ENCODE results near the gene ADD3.
A peak's percentile ranks its signal among the peaks of the same experiment; 100 is the strongest.
"Not testable (repeated sequence)": the region's sequence is repeated elsewhere in the genome, so short reads cannot be mapped to it uniquely, and the experiment has no call there.

The ADD3 gene

DNA sequence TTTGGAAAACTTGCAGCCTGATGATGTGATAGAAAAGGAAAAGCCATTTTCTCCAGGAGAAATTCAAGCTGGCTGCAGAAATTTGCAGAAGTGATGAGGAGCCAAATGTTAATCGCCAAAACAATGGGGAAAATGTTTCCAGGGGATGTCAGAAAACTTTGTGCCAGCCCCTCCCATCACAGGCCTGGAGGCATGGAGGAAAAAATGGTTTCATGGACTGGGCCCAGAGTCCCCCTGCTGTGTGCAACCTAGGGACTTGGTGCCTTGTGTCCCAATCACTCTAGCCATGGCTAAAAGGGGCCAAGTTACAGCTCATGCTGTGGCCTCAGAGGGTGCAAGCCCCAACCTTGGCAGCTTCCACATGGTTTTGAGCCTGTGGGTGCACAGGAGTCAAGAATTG, 41.0 kb downstream of the ADD3 start:
- Mint-ChIP-seq H3K4me1 (ENCODE audit: low read depth) (peaks cover 40% of the 10 kb centered on the region), H3K27me3 (ENCODE audit: low read depth) (no peaks in the 10 kb centered on the region), H3K36me3 (ENCODE audit: low read depth) (peaks cover 46% of the 10 kb centered on the region), H3K27ac (no peak overlapping the region), H3K9me3 (peaks cover 20% of the 10 kb centered on the region), H3K4me3 (no peak overlapping the region)

DNA sequence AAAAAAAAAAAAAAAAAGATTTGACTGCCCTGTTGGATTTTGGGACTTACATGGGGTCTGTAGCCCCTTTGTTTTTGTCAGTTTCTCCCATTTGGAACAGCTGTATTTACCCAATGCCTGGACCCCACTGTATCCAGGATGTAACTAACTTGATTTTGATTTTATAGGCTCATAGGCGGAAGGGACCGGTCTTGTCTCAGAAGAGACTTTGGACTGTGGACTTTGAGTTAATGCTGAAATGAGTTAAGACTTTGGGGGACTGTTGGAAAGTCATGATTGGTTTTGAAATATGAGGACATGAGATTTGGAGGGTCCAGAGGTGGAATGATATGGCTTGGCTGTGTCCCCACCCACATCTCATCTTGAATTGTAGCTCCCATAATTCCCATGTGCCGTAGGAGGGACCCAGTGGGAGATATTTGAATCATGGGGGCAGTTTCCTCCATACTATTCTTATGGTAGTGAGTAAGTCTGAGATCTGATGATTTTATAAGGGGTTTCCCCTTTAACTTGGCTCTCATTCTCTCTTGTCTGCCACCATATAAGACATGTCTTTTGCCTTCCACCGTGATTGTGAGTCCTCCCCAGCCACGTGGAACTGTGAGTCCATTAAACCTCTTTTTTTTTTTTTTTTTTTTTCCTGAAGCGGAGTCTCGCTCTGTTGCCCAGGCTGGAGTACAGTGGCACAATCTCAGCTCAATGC, 42.3 kb downstream of the ADD3 start:
- Mint-ChIP-seq H3K36me3 (ENCODE audit: low read depth) (peaks cover 43% of the 10 kb centered on the region), H3K4me1 (ENCODE audit: low read depth) (peaks cover 34% of the 10 kb centered on the region), H3K9me3 (peaks cover 20% of the 10 kb centered on the region)
- H3K27ac Mint-ChIP-seq; H3K27me3 Mint-ChIP-seq (ENCODE audit: low read depth); H3K4me3 Mint-ChIP-seq: not testable (repeated sequence)

DNA sequence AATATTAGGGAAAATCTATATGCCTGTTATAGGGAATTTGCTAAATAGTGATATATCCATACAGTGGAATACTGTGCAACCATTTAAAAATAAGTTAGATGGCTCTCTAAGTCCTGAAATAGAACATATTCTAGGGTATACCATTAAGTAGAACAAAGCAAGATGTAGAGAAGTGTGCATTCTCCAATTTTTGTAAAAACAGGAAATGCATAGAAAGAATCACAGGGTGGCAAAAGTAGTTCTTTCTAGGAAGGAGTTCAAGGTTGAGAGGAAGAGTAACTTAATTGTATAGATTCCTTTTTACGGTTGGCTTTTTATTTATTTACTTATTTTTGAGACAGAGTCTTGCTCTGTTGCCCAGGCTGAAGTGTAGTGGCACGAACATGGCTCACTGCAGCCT, 43.7 kb downstream of the ADD3 start:
- Mint-ChIP-seq H3K9me3 (peaks cover 20% of the 10 kb centered on the region), H3K4me3 (no peak overlapping the region), H3K27me3 (ENCODE audit: low read depth) (no peaks in the 10 kb centered on the region), H3K27ac (no peak overlapping the region), H3K4me1 (ENCODE audit: low read depth) (peaks cover 41% of the 10 kb centered on the region), H3K36me3 (ENCODE audit: low read depth) (peaks cover 40% of the 10 kb centered on the region)

DNA sequence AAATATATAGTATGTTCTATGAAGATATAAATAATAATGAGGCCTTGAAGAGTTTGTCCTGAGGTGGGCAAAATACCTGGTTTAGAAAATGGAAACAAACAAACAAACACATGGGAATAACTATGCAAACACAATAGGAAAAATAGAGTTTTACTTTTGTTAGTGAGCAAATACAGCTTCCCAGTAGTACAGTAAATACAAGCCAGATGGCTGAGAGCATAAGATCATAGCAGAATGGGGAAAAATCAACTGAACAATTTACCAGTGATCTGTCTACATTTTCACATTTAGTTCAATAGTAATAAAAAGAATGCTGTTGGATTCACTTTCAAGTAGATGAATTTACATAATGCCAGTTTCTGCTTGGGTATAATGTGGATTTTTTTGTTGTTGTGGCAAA, 45.1 kb downstream of the ADD3 start:
- H3K27ac Mint-ChIP-seq = no peak overlapping the region
- H3K36me3 Mint-ChIP-seq (ENCODE audit: low read depth) = peaks cover 30% of the 10 kb centered on the region
- H3K9me3 Mint-ChIP-seq = peaks cover 12% of the 10 kb centered on the region
- no peak overlapping the region for H3K4me3 Mint-ChIP-seq
- H3K4me1 Mint-ChIP-seq (ENCODE audit: low read depth) = peaks cover 48% of the 10 kb centered on the region
- H3K27me3 Mint-ChIP-seq (ENCODE audit: low read depth) = no peaks in the 10 kb centered on the region

DNA sequence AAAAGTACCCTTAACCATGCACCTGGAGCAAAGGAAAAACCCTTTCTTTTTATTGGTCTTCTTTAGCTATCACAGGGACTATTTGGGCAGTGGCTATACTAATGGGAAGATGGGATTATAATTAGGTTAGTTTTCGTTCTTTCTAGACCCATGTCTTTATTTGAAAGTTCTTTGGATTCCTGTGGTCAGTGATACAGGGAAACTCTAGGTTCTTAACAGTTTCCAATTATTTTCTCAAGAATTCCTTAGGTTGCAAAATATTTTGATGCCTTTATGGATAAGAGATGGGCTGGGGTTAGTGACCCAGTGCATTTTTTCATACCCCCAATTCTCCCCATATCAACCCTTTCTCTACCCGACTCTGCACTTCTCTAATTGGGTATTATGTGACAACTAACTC, 49.0 kb downstream of the ADD3 start:
- H3K9me3 Mint-ChIP-seq = no peaks in the 10 kb centered on the region
- peaks cover 56% of the 10 kb centered on the region for H3K4me1 Mint-ChIP-seq (ENCODE audit: low read depth)
- peaks cover 8% of the 10 kb centered on the region for H3K36me3 Mint-ChIP-seq (ENCODE audit: low read depth)
- H3K4me3 Mint-ChIP-seq = no peak overlapping the region
- no peak overlapping the region for H3K27ac Mint-ChIP-seq
- H3K27me3 Mint-ChIP-seq (ENCODE audit: low read depth) = no peaks in the 10 kb centered on the region

DNA sequence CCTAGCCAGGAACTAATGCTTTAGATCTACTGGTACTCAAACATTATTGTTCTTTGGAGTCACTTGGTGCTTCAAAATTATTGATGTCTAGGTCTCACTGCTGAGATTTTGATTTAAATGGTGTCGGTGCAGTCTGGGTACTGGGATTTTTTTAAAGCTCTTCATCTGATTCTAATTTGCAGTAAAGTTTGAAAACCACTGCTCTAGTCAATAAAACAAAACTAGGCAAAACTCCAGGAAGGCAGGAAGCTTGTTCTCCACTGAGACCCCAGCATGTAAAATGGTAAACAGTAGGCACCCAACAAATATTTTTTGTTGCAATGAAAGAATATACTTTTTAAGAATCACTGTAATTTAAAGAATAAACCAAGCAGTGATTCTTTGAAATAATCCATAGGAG, 49.7 kb downstream of the ADD3 start:
- peaks cover 8% of the 10 kb centered on the region for H3K36me3 Mint-ChIP-seq (ENCODE audit: low read depth)

DNA sequence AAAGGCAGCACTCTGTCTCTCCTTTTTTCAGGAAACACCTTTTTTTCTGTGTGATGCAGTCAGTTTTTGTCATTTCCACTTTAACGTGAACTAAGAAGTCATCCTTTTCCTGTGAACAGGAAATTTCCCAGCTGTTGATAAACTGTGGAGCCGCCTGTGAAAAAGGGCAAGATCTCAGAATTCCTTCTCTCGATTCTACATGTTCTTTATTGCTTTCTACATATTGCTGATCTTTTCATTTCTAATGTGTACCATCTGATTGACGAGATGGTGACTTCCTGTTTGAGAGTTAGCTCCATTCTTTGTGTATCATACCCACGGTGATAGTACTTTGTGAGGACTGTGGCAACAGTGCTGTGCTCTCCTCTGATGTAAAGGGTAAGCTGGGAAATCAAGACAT, 50.4 kb downstream of the ADD3 start:
- peaks cover 13% of the 10 kb centered on the region for H3K36me3 Mint-ChIP-seq (ENCODE audit: low read depth)

More for the DNA sequence above, 49.7 kb downstream of the ADD3 start:
- H3K9me3 Mint-ChIP-seq = no peaks in the 10 kb centered on the region
- H3K4me3 Mint-ChIP-seq = peak overlapping the region; percentile 20
- H3K27ac Mint-ChIP-seq = peak overlapping the region; percentile 14
- no peaks in the 10 kb centered on the region for H3K27me3 Mint-ChIP-seq (ENCODE audit: low read depth)
- H3K4me1 Mint-ChIP-seq (ENCODE audit: low read depth) = peaks cover 53% of the 10 kb centered on the region

DNA sequence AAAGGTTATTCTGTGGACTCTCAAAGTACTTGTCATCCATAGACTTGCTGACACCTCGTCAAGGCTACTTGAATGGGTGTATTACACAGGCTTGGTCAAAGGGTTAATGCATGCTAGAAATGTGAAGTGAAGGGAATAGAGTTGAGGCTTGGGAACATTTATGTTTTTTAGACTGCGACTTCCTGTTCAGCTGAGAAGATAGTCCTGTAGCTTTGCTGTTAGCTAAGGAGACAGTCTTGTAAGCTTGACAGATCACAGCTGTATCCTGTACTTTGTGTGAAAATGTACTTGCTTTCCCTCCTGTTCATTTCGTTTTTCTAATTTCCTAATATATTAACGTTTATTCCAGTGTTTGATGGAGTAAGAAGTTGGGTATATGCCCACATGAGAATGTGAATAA, 52.1 kb downstream of the ADD3 start:
- Mint-ChIP-seq H3K9me3 (no peaks in the 10 kb centered on the region), H3K4me1 (ENCODE audit: low read depth) (peaks cover 57% of the 10 kb centered on the region), H3K36me3 (ENCODE audit: low read depth) (peaks cover 10% of the 10 kb centered on the region), H3K27ac (no peak overlapping the region), H3K4me3 (no peak overlapping the region), H3K27me3 (ENCODE audit: low read depth) (no peaks in the 10 kb centered on the region)

More for the DNA sequence above, 50.4 kb downstream of the ADD3 start:
- peak overlapping the region; percentile 75 for H3K4me3 Mint-ChIP-seq
- peak overlapping the region; percentile 67 for H3K27ac Mint-ChIP-seq
- peaks cover 52% of the 10 kb centered on the region for H3K4me1 Mint-ChIP-seq (ENCODE audit: low read depth)
- no peaks in the 10 kb centered on the region for H3K9me3 Mint-ChIP-seq
- H3K27me3 Mint-ChIP-seq (ENCODE audit: low read depth) = no peaks in the 10 kb centered on the region

DNA sequence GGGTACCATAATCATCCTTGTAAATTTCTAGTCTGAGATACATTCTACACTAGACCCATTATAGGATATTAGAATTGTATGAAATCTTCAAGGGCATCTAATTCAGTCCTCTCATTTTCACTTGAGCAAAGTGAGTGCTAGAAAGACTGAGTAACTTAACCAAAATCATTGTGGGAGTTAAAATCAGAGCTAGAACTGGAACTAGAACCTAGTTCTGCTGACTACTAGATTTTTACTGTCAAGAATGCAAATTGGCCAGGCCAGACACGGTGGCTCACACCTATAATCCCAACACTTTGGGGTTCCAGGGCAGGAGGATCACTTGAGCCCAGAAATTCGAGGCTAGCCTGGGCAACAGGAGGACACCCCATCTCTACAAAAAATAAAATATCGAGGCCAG, 53.9 kb downstream of the ADD3 start:
- no peak overlapping the region for H3K4me3 Mint-ChIP-seq
- no peak overlapping the region for H3K27ac Mint-ChIP-seq
- H3K36me3 Mint-ChIP-seq (ENCODE audit: low read depth) = peaks cover 16% of the 10 kb centered on the region
- peaks cover 62% of the 10 kb centered on the region for H3K4me1 Mint-ChIP-seq (ENCODE audit: low read depth)
- H3K27me3 Mint-ChIP-seq (ENCODE audit: low read depth) = no peaks in the 10 kb centered on the region
- no peaks in the 10 kb centered on the region for H3K9me3 Mint-ChIP-seq

DNA sequence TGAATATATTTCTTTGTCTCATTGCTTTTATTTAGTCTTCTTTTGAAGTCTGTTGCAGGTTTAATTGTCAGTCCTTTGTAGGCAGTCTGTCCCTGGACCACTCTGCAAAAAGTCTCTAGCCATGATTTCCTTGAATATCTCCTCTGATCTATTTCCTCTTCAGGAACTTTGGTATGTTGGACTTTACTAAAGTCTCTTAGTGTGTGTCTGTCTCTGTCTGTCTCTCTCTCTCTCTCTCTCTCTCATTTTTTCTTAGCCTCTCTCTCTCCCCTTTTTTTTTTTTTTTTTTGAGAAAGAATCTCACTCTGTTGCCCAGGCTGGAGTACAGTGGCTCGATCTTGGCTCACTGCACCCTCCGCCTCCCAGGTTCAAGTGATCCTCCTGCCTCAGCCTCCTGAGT, 57.5 kb downstream of the ADD3 start:
- Mint-ChIP-seq H3K4me3 (no peak overlapping the region), H3K27me3 (ENCODE audit: low read depth) (no peaks in the 10 kb centered on the region), H3K36me3 (ENCODE audit: low read depth) (peaks cover 15% of the 10 kb centered on the region)

DNA sequence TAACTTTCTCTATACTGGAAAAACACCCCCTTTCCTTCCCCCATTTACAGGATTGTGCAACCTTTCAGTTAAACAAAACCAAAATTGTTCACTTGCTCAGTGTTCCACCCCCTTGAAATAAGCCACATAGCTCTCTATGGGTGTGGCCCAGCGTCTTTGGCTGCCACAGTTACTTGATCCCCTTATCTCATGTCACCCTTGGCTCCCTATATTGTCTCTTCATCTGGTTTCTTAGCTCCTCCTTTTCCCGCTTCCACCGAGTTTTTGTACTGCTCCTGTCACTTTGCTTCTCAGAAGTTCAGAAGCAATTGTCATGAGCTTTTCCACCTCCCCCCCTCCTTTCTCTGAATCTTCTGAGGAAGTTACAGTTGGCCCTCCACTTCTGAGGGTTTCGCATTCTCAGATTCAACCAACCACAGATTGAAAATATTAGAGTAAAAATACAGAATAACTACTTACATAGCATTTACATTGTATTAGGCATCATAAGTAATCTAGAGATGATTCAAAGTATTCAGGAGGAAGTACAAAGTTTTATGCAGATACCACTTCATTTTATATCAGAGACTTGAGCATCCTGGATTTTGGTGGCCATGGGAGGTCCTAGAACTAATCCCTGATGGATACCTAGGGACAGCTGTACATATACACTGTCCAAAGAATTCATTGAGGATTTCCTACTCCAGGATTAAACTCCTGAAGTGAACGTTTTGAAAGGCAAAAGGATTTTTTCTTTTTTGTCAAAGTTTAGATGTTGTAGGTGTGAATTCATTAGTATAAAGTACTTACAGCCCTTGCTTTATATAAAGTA, 60.4 kb downstream of the ADD3 start:
- H3K9me3 Mint-ChIP-seq = no peaks in the 10 kb centered on the region
- peaks cover 8% of the 10 kb centered on the region for H3K36me3 Mint-ChIP-seq (ENCODE audit: low read depth)
- peaks cover 61% of the 10 kb centered on the region for H3K4me1 Mint-ChIP-seq (ENCODE audit: low read depth)
- H3K27ac Mint-ChIP-seq = peak overlapping the region; percentile 89
- no peaks in the 10 kb centered on the region for H3K27me3 Mint-ChIP-seq (ENCODE audit: low read depth)
- H3K4me3 Mint-ChIP-seq = peak overlapping the region; percentile 80

More for the DNA sequence above, 57.5 kb downstream of the ADD3 start:
- Mint-ChIP-seq H3K4me1 (ENCODE audit: low read depth) (peaks cover 59% of the 10 kb centered on the region), H3K9me3 (no peaks in the 10 kb centered on the region), H3K27ac (no peak overlapping the region)

DNA sequence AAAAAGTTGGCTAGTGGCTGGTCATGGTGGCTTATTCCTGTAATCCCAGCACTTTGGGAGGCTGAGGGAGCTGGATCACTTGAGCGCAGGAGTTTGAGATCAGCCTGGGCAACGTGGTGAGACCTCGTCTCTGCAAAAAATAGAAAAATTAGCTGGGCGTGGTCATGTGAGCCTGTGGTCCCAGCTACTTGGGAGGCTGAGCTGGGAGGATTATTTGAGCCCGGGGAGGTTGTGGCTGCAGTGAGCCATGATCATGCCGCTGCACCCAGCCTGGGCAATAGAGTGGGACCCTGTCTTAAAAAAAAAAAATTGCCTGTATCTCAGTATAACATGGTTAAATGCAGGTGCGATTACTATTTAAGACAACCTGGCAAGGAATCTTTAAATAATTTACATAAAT, 61.0 kb downstream of the ADD3 start:
- Mint-ChIP-seq H3K27ac (peak overlapping the region; percentile 89), H3K9me3 (no peaks in the 10 kb centered on the region), H3K4me1 (ENCODE audit: low read depth) (peaks cover 64% of the 10 kb centered on the region), H3K4me3 (peak overlapping the region; percentile 8), H3K27me3 (ENCODE audit: low read depth) (no peaks in the 10 kb centered on the region), H3K36me3 (ENCODE audit: low read depth) (peaks cover 8% of the 10 kb centered on the region)

DNA sequence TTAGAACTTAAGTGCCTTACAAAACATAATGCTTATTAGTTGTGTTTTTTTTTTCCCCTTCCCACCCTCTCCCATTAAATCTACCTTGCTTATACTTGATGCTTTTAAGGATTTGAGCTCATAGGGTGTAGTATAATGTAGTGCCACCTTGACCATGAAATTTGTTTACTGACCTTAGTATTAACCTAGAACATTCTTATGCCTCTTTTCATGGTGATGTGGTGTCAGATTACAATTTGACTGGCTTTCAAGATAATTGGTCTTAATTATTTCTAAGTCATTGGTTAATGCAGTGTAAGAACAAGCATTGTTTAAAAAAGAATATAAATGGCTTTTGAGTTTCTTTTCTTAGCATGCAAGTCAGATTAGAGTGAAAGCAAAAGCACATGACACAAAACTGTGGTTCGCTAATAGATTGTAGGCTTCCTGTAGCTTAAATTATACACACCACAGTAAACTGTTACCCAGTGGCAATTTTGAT, 61.8 kb downstream of the ADD3 start:
- Mint-ChIP-seq H3K9me3 (no peaks in the 10 kb centered on the region), H3K4me3 (peak overlapping the region; percentile 72), H3K36me3 (ENCODE audit: low read depth) (peaks cover 10% of the 10 kb centered on the region), H3K4me1 (ENCODE audit: low read depth) (peaks cover 66% of the 10 kb centered on the region), H3K27me3 (ENCODE audit: low read depth) (no peaks in the 10 kb centered on the region), H3K27ac (peak overlapping the region; percentile 89)

DNA sequence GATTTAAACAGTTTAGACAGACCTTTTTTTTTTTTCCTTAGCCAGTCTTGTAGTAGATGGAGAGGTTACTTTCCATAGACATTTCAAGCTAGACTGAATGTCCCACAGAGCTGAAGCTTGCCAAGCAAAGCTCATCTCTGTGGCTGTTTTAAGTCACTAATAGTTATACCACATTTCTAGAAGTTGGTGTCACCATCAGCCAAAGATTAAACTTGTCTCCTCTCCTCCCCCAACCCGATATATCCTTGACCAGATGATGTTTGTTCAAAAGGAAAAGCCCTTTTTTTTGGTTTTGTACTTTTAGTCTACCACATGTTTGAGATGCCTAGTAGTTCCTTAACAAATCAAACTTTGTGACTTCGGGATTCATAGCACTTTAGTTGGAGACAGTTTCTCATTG, 66.1 kb downstream of the ADD3 start:
- peaks cover 9% of the 10 kb centered on the region for H3K36me3 Mint-ChIP-seq (ENCODE audit: low read depth)
- H3K4me1 Mint-ChIP-seq (ENCODE audit: low read depth) = peaks cover 66% of the 10 kb centered on the region
- no peaks in the 10 kb centered on the region for H3K27me3 Mint-ChIP-seq (ENCODE audit: low read depth)
- peak overlapping the region; percentile 67 for H3K27ac Mint-ChIP-seq
- H3K9me3 Mint-ChIP-seq = no peaks in the 10 kb centered on the region
- peak overlapping the region; percentile 29 for H3K4me3 Mint-ChIP-seq

DNA sequence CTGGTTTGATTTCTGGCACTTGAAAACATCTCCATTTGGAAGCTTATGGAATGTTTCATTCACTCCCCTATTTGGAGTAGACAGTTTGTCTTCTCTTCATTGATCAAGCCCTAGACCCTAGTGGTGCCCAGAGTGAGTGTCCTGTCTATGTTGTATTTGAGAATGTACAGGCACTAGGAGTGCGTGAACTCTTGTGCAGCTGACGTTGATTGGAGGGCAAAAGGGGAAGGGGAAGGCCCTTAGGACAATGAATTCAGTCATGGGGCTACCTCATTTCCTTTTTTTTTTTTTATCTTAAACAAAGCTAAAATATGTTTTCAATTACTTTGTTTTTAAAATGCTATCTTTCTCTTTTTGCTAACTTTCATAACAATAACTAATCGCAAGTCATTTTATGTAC, 66.5 kb downstream of the ADD3 start:
- H3K36me3 Mint-ChIP-seq (ENCODE audit: low read depth) = peaks cover 13% of the 10 kb centered on the region
- H3K4me1 Mint-ChIP-seq (ENCODE audit: low read depth) = peaks cover 67% of the 10 kb centered on the region
- no peaks in the 10 kb centered on the region for H3K27me3 Mint-ChIP-seq (ENCODE audit: low read depth)
- peak overlapping the region; percentile 29 for H3K4me3 Mint-ChIP-seq
- H3K9me3 Mint-ChIP-seq = no peaks in the 10 kb centered on the region
- H3K27ac Mint-ChIP-seq = peak overlapping the region; percentile 67

All from T-helper 1 cell treated with Interleukin-12 subunit alpha and Interleukin-12 subunit beta and Interleukin-4 antibody, amounts not matched to agents 30 μg/mL and 1 μg/mL, for 36 hours (primary cell).